Embryonic facial prominence (tissue), 1 donor: Measurements from ENCODE around the gene BRAT1.
"Not testable (repeated sequence)": the region's sequence is repeated elsewhere in the genome, so short reads cannot be mapped to it uniquely, and the experiment has no call there.

Experiments
- DNase-seq: peaks from one replicate; pipeline ENCODE4 v3.0.0-alpha.2; 2016; ENCODE audit errors: extremely low spot score

Gene BRAT1

DNA sequence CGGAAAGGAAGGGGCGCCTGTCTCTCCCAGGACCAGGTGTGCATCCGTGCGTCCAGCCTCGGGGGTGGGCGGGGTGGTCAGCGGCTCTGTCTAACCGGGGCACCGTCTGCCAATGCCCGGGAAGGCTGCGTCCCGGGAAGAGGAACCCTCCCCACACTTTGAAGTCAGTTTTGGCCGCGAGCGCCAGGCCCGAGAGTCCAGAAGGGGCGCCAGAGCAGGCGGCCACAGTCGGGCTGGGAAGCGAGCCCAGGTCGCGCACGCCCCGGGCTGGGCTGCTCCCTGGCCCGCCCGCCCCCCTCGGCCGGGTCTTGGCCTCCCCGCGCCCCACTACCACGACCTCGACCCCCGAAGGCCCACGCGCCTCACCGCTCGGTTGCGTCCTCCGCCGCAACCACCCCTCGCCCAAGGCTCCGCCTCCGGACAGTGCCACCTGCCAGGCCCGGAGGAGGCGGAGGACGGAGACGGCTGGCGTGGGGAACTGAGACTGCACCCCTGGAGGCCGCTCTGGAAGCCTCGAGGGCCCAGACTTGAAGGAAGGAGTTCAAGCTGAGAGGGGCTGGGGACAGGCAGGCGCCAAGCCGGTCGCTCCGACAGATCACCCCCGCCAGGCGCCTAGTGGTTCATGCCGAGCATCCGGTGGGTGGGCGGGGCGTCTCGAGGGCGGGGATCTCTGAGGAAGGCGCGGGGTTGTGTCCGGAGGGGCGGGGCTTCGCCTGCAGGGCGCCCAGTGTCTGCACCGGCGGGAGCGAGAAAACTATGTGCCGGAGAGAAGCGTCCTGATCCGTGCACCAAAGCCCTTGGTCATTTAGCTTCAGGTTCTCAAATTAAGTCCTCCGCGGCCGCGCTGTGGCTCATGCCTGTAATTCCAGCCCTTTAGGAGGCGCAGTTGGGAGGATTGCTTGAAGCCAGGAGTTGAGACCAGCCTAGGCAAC lies at the start of gene BRAT1:
Gene BRAT1 (minus strand): TSS at position 404 of the 932 bp plus-strand sequence. CDS start 1,093 bp downstream, outside the sequence.
- DNase-seq = peak; percentile 83

DNA sequence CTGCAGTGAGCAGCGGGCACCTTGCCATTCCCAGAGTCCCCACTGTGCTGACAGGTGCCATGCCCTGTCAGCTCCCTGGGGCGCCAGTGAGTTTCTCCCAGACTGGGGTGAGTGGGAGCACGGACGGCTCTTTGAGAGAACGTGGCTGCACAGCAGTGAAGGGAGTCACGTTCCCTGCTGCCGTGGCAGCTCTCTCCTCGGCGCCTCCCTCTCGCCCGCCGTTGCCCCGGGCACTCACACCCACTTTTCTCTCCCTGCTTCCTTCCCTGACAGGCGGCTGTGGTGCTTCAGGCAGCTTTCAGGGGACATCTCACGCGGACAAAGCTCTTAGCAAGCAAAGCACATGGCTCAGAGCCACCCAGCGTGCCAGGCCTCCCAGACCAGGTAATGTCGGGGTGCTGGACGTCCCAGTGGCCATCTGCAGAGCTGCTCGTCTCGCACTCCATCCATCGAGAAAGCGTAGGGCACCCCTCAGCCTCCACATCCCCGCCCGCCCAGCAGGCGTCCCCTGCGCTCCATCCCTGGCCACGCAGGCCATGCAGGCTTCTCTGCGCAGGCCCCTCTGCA lies 49.4 kb upstream of the BRAT1 start:
- DNase-seq = no peak

DNA sequence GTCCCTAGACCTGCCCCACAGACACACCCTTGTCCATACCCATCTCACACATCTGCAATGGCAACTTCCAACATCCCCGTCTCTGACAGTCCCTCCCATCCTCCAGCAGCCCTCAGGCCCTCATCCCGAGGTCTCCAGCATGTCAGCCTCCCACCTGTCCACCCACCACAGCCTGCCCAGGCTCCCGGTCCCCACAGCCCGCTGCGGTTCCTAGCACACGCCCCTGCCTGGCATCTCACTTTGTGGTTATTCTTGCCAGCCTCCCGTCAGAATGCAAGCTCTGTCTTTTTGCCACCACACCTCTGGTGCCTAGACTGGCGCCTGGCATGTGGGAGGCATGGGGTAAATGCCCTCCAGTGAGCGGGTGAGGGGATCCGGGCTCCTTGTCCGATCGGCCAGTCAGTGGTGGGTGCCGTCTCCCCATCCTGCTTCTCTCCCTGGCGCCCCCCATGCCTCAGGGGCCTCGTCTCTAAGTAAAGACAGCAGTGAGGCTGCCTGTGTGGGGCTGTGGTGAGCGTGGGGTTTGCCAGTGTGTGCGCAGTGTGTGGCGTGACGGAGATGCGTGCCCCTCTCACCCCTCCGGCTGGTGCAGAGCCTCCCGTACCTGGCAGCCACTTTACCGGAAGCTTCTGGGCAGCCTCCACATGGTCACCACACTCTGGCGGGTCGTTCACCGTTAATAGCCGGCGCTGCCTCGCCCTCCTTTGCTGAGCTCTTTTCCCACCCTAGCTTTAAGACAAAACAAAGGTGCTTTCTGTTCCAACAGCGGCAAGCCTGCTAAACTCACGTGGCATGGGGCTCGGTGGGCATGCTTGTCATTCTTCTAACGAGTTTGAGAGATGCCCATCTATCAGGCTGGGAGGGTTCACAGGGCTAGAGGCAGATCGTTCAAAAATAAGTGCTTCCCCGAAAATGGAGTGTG lies 48.0 kb upstream of the BRAT1 start:
- no peak for DNase-seq

DNA sequence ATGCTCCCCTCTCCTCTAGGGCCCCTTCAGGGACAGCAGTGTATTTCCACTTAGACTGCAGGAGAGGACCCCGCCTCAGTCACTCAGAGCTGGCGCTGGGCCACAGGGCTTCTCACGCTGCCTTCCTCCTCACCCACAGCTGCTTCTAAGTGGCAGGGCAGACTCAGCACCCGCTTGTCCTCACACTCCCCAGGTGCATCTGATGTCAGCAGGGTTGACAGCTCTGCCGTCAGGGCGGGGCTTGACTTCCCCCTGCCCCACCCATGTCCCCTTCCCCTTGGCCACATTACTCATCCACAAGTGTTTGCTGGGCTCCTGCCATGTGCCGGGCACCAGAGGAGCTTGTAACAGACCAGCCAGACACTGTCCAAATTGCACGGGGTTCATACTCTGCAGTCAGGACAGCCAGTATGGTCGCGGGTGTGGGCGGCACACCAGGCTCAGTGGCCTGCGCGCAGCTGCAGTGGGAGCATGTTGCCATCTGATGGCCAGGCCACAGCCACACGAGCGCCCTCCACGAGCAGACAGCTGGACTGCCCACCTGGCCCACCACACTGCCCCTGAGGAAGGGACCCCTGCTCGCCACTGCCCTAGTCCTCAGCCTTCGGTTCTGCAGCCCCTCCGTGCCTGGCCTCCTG lies 47.2 kb upstream of the BRAT1 start:
- DNase-seq = no peak

DNA sequence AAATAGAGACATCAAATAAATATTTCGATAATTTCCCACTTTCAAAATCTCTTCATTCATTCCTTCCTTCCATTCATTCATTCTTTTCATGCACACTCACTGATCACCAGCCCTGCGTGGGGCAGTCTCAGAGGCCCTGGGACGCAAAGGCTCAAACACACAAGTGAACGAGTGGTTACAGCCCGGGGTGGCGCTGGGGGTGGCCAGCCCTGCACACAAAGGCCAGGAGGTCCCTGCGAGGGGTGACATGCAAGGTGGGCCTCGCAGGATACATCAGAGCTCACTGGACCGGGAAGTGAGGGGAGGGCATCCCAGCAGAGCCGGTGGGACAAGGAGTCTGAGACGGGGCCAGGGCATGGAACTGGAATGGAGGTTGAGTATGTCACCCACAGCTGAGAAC lies 46.6 kb upstream of the BRAT1 start:
- no peak for DNase-seq

DNA sequence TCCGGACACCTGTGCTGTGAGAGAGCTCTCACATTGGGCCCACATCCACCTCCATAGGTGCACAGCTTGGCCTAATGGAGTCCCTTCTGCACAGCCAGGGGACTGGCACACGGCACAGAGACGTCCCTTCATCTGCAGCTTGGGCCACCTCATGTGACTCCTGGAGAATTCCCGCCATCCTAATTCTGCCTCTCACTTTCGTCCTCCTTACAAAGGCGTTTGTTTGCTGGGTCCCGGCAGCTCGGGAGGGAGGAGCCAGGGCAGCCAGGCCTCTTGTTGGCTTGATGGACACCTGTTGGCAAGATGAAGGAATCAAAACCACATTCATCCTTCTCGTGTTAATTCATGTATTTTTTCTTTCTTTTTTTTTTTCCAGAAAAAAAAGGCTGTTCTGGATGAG lies 45.7 kb upstream of the BRAT1 start:
- no peak for DNase-seq

DNA sequence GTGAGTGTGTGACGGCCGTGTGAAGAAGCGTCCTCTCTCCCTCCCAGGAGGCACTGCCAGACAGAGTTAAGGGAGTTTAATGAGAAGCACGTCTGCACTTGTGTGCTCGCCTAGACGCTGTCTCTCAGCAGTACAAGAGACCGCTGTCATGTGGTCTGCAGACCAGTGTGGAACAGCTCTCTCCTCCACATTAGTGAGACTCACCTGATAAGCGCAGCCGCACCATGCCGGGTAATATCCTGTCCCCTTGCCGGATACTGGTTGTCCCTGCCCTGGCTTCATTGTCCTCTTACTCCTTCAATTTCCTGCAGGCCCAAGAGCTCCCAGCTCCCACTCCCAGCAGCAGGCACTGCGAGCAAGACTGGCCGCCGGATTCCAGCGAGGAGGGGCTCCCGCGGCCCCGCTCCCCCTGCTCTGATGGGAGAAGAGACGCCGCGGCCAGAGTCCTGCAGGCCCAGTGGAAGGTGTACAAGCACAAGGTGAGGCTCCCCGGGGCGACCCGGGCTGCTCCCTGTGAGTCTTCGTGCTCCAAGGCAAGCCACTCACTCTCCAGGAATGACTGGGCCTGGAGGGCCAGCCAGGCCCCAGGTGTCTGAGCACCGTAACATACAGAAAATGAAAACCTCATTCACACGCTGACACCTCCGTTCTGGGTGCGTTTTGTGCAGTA lies 43.0 kb upstream of the BRAT1 start:
- no peak for DNase-seq

DNA sequence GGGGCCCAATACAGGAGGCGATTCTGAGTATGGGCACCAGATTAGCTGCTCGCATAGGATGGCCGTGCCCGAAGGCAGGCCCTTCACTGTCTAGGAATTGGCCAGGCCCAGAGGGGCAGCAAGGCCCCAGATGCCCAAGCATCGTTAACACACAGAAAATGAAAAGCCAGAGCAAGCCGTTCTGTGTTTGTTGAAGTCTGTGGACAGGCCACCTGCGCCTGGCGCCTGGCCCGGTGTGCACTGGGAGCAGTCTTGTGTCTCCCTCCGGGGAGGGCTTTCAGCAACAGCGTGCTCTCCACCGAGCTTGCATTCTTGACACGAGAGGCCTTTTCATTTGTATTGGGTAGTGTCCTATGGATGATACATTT lies 41.9 kb upstream of the BRAT1 start:
- DNase-seq = no peak

DNA sequence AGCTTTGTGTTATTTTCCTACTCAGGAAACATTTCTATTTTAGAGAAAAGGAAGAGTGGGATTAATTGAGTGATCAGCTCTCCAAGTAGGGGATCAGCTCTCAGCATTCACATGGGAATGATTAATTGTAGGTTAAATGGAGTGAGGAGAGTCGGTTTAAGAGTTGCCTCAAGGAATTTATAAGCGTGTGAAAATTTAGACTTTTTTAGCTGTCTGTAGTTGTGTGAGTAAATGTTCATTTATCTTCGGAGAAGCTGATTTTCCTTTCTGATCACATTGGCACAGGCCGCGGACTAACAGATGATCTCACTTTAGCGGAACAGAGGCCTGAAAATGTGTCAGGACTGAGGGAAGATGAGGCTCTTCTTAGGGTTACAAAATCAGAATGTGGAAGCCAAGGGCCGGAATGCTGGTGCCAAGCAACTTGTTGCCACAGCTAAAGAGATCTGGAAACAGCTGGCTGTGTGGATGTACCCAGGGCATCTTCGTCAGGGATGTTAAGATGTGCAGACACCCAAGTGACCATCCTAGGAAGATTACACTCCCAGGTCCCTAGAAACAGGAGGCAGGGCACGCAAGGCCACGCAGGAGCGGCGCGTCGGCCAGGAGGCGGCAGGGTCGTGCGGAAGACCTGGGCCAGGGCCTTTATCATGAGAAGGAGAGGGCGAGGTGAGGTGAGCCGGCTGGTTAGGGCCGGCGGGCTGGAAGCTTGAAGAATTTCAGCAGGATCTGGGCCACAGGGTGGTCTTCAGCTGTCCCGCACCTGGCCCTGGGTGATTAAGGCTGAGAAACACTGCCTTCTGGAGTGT lies 41.3 kb upstream of the BRAT1 start:
- no peak for DNase-seq

DNA sequence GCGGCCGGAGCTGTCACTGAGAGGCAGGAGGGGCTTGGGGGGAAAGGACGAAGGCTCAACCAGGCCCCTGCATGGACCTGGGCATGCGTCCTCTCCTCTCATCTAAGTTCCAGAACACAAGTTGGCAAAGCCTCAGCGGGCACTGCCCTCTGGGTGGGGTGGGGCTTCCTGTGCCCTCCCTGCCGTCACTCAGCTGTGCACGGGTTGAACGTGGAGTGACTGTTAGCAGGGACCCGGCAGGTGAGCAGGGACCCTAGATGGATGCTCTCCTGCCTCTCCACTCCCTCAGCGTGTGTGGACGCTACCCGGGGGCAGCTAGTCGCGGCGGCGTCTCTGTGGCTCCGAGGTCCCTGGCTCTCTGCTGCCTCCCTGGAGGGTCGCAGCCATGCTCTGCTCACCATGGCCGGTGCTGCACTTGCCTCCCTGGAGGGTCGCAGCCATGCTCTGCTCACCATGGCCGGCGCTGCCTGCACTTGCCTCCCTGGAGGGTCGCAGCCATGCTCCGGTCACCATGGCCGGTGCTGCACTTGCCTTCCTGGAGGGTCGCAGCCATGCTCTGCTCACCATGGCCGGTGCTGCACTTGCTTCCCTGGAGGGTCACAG lies 40.0 kb upstream of the BRAT1 start:
- no peak for DNase-seq

DNA sequence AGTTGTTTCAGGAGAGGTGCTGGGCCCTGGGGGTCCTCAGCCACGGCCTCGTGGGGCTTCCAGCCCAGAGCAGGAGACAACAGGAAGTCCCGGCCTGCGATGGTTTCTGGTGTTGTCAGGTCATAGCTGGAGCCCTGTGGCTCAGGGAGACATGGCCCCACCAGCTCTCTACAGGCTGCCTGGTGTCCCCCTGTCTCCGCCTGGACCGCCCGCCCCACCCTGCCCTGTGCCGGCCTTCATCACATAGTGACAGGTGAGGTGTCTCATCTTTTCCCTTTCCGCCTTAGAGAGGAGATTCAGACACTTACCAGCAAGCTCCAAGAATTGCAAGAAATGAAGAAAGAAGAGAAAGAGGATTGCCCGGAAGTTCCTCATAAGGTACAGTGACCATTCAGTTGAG lies 39.3 kb upstream of the BRAT1 start:
- DNase-seq = no peak

DNA sequence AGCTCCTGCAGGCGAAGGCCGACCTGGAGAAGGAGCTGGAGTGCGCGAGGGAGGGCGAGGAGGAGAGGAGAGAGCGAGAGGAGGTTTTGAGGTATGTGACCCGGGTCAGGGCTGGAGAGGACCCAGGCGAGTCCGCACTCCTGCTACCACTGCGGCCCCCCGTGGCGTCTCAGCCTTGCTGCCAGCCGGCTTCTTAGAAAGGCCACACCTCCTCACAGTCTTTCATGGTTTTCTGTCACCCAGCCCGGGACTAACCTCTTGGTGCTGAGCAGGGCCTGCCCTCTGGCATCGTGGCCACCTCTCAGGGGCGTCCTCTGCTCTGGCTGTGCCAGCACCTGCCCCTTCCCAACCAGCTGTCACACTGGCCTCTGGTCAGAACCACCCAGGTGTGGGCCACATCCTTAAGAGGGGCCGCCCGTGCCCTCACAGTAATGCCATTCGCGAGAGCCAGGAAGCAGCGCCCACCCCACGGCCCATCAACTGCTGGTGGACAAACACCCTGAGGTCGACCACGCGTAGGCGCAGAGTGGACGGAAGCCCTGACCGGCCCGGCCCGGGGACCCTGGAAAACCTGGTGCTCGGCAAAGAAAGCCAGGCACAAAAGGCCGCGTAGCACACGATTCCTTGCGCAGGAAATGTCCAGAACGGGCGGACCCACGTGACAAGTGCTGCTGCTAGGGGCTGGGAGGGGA lies 37.9 kb upstream of the BRAT1 start:
- no peak for DNase-seq

DNA sequence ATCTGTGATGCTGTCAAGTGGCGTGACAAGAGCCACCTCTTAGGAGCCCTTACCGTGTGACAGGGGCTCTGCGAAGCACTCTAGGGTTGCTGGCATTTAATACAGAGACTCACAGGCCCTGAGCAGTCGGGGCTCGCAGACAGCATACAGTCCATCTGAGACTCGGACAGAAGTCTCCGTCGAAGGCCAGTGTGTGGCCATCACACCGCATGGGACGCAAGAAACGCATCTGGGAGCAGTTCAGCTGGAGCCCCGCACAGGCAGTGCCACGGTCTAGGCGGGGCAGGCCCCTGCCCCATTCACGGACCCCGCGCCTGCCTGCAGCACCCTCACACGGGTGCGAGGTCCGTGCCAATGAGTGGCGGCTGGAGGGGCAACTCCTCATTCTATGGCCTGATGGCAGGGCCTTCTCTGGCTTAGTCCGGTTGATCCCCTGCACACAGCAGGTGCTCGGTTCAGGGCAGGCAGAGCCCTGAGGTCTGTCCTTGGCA lies 37.1 kb upstream of the BRAT1 start:
- DNase-seq = no peak

DNA sequence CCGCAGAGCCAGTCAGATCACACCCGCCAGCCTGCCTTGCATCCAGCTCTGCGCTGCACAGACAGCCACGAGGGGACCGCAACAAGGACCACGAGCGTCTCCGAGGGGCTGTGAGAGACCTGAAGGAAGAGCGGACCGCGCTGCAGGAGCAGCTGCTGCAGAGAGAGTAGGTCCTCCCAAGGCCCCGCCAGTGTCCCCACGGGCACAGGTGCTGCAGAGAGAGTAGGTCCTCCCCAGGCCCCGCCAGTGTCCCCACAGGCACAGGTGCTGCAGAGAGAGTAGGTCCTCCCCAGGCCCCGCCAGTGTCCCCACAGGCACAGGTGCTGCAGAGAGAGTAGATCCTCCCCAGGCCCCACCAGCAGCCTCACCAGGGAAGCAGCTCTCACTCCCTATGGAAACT lies 34.6 kb upstream of the BRAT1 start:
- DNase-seq = not testable (repeated sequence)

DNA sequence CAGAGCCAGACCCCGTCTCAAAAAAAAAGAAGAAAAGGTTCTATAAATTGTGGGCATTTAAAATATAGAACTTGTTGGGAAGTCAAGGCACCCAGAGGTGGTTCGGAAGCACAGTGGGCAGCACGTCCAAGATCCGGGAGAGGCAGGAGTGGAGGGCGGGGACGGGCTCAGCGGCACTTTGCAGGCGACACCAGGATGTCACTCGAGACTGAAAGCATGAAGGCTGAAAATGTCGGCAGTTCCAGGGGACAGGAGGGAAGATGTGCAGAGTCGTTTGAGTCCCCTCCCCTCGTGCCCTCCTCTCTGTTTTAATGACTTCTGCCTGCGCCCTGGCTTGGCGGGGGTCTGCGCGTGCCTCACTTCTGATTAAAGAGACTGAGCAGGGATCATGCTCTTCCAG lies 34.0 kb upstream of the BRAT1 start:
- DNase-seq = no peak

DNA sequence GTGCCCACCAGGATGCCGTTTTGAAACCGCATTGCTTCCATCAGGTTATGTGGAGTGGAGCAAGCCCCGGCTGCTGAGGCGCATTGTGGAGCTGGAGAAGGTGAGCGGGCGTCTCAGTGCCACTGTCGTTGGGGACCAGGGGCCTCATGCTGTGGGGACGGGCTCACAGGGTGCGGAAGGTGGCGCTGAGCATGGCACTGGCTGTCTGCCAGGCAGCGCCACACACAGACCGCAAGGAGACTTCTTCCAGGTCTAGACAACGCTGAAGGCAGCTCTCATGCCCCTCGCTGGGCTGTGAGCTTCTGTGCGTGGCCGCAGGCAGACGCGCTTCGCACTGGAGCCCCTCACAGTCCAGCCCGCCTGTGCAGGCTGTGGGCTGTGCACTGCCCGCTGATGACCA lies 32.5 kb upstream of the BRAT1 start:
- no peak for DNase-seq

DNA sequence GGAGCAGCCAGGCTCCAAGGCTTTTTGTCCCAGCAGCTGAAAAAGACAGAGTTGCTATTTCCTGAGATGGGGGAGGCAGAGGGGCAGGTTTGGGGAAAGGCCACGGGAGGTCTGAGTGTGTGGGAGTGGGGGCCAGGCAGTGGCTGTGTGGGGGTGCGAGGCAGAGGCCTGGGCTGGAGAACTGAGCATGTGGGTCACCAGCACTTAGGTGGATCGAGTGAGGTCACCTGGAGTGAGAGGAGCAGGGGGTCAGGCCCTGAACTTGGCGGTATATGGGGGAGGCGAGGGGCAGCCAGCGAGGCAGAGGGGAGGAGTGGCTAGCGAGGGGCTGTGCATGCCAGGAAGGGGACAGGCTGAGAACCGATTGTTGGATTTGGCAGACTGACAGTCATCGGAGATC lies 31.8 kb upstream of the BRAT1 start:
- DNase-seq = no peak

DNA sequence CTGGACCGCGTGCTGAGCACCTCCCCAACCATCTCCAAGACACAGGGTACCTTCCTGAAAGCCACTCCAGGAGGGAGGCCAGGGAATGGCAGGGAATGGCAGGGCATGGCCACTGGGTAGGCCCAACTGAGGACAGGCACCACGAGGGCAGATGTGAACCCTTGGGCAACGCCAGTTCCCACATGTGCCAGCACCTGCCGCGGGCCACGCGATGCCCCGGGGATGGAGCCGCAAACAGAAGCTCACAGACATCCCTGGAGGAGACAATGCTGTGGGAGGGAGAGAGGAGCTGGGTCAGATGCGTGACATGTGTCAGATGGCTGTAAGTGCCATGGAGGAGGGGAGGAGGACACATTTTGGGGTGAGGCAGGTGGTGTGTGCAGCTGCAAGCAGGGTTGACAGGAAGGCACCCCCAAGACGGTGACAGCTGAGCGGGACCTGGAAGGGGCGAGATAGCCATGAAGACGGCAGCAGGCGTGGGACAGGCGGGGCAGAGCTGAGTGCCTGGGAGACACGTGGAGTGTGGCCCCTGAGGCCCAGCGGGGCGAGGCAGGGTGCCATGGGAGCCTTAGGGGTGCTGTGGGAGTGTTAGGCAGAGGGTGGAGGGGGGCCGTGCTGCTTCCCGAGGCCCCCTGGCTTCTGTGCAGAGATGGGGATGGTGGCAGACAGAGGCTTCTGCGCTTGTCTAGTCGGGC lies 31.1 kb upstream of the BRAT1 start:
- DNase-seq = no peak

DNA sequence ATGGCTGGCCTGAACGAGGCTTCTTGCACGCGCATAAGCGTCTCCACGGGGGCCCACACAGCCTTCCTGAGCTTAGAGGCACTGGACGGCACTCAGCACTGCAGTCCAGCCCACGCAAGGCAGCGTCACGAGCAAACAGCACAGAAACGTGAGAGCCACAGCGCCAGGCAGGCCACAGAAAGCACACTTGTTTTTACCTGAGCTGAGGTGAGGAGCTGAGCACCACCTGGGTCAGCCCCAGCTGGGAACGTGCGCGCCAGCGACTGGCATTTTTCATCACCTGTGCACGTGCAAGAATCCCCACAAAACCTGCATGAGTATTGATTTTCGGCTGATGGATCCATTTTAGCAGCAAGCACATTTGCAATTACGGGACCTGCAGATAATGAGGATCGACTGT lies 30.1 kb upstream of the BRAT1 start:
- no peak for DNase-seq
